GM21717 (cell line): ENCODE results near the gene PARS2.
"Not testable (repeated sequence)": the region's sequence is repeated elsewhere in the genome, so short reads cannot be mapped to it uniquely, and the experiment has no call there.

Experiments
- ATAC-seq: cut with Tn5 transposase; IDR thresholded peaks from one replicate; pipeline ENCODE4 v1.9.1; 2021; ENCODE audit warnings: mild to moderate bottlenecking, moderate library complexity; ENCODE audit not compliant: unreplicated experiment

Gene PARS2

DNA sequence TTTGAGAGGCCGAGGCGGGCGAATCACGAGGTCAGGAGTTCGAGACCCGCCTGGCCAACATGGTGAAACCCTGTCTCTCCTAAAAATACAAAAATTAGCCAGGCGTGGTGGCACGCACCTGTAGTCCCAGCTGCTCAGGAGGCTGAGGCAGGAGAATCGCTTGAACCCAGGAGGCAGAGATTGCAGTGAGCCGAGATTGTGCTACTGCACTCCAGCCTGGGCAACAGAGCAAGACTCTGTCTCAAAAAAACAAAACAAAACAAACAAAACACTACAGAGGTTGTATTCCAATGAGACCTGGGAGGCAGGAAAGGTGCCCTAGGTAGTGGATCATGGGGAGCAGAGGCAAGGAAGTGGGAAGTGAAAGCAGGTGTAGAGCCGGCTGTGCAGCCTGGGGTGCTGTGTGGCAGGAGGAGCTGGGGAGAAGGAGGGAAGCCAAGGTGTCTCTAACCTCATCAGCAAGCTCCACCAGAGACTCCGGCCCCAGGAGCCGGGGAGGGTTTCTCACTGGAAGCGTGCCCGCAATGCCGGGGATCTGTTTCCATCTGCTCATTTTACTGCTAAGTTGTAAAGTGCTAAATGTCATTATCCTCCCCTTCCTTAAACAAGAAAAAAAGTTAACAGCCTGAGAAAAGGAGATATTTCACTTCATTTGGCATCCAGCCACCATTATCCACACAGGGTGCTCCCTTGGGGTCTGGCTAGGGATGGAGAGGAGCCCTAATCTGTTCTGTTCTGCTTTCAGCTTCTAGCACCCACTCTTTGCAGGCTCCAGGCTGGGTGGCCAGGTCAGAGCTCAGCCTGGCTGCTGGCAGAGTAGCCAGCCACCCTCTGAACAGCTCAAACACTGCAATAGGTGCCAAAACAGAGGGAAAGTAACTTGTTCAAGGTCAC is 11.8 kb upstream of the PARS2 start:
- ATAC-seq = not testable (repeated sequence)

GRCh38 chr1:54774820-54775498 is 10.6 kb upstream of the PARS2 start:
- no peak for ATAC-seq

- no peak for ATAC-seq
These were observed 8.6 kb upstream of the PARS2 start for GRCh38 chr1:54772951-54773350.

GRCh38 chr1:54768093-54768492 is 3.8 kb upstream of the PARS2 start:
- ATAC-seq = no peak

DNA sequence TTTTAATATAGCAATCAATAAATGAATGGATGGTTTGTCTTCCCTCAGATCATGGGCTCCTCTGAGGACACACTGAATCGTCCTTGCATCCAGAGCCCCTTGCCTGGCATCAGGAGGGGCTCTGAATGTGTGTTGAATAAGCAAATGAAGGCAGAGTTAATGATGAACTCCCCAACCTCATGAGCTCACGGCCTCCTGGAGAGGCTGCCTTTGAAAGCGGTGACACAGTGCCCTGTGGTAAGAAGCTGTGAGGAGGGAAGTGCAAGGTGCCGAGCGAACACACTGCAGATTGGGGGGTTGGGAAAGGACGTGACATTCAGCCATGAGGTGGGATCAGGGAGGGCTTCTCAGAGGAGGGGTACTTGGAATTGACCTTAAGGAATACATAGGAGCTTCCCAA is 3.2 kb upstream of the PARS2 start:
- ATAC-seq = no peak

DNA sequence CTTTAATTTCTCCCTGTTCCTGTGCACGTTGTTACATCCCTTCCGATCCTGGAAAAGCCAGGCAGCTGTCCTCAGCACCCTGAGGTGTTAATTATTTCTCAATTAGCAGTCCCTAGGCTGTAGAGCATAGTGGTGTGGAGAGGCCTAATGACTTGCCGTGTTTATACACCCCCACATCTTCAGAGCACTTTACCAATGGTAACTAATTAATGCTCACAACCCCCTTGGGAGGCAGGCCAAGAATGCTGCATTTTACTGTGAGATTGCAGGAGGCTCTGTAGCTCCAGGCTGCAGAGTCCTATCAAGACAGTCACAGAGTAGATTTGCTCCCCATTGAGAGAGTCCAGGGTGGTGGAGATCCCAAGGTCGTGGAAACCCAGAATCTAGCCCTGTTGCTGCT is 2.4 kb upstream of the PARS2 start:
- ATAC-seq = no peak

GRCh38 chr1:54764922-54765561 is 719 bp upstream of the PARS2 start:
- peak; percentile 5 for ATAC-seq

- ATAC-seq = no peak
These were observed 549 bp downstream of the PARS2 start for GRCh38 chr1:54763816-54764132.

DNA sequence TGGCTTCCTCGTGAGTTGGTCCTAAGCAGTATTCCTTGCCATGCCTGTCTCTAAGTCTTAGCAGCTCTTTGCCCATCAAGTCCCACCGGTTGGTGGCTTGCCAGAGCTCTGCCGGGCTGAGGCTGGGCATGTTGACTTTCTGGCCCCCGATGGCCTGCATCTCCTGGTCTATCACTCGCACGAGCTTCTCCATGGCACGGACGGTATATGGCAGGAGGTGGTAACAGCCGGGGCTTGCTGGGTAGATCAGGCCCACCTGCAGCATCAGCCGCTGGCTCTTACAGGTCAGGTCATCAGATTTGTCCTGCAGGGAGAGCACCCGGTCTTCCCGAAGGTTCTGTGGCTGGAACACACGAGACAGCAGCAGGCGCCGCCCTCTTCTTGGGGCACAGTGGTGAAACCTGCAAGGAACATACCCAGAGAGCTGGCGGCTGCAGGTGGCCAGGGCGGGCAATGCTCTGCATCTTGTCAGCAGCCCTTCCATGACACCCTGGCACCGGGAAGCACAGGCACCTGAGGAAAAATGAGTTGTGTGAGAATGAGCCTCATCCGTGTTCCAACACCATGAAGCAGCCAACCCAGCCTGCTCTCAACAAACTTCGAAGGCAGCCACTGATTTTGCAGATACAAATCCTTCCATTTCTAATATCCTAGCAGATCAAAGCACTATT is 5.5 kb downstream of the PARS2 start:
- no peak for ATAC-seq

DNA sequence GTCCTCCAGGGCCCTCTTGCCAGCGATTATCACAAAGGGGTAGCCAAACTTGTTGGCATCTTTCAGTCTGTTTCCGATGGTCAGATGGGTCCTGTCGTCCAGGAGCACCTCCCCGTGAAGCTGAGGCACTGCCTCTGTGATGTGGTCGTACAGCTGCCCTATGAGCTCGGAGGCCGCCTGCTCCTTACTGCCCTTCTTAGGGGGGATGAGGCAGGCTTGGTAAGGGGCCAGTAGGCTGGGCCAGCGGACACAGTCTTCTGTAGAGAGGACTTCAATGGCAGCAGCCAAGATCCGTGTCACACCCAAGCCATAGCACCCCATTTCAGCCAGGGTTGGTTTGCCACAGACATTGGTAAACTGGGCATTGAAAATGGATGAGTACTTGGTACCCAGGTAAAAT is 6.5 kb downstream of the PARS2 start:
- no peak for ATAC-seq

GRCh38 chr1:54754486-54755285 is 9.6 kb downstream of the PARS2 start:
- ATAC-seq = no peak

- ATAC-seq = no peak
These were observed 10.3 kb downstream of the PARS2 start for GRCh38 chr1:54754045-54754444.

DNA sequence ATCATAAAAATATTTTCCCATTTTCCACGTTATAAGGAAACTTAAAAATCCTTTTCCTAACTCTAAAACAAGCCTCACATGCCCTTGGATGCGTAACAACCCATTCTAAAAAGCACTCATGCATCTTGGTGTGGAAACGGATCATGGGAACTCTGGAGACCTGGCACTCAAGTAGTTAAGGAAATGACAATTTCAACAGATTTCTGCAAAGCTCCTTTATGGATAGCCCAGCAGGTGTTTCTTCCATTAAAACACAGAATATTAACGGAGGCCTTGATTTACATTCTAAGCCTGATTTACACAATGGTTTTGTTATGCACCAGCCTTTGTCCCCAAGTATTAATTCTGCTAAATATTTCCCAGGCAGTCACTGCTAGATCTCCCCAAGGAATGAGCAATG is 12.9 kb downstream of the PARS2 start:
- no peak for ATAC-seq

DNA sequence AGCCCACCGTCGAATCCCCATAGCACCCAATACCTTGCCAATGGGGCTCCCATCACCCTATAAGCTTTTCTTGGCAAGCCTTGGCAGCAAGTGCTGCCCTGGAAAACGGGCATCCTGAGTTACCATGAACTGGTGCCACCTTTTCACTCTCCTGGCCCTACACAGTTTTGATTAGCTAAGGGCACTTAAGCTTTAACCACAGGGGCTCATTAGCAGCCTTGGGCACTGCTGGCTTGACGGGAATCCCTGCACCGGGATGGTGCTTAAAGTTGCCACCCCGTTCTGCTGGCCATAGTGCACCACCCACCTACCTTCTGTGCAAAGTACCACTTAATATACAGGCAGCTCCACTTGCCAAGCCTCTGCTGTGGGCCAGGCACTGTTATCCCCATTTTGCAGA is 13.7 kb downstream of the PARS2 start:
- no peak for ATAC-seq

GRCh38 chr1:54748094-54748835 is 16.1 kb downstream of the PARS2 start:
- ATAC-seq = no peak

GRCh38 chr1:54745864-54746263 is 18.5 kb downstream of the PARS2 start:
- no peak for ATAC-seq

GRCh38 chr1:54745274-54745673 is 19.0 kb downstream of the PARS2 start:
- no peak for ATAC-seq

- no peak for ATAC-seq
These were observed 19.6 kb downstream of the PARS2 start for GRCh38 chr1:54744696-54745095.

DNA sequence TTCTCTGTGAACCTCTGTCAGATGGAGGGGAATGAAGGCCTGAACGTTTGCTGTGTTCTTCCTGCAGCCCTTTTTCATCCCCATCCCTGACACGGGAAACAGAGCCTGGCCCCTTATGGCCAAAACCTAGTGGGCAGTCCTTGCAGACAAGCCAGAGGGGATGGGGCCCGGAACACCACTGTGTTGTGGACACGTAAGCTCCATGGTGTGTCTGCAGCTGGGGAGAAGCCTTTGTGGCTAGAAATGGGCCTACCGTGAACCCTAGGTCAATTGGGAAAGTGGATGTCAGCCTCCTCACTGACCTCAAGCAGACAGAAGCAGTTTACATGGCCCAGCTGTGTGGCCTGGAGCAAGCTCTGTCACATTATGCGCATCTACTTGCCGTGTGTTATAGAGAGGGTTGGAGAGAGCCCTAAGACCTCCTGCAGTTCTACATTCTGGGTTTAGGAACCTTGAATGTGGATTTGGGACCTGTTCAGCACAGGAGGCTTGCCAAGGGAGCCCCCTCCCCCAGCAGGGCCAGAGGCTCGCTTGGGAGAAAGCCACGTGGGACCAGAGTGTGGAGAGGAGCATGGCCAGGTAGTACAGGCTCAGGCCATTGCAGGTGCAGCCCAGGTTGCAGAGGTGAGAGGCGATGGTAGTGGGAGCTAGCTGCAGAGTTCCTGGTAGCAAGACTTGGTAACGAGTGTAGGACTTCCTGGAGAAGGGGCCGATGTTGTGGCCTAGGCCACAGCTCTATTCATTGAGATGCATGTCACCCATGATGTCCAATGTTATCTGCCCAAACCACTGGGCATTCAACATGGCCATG is 20.7 kb downstream of the PARS2 start:
- ATAC-seq = no peak
